K562 (cell line): ENCODE data around the gene RIPK4. TPM values are rescaled to one million over a fixed set of nuclear protein-coding genes. Genes with fewer than 3 reads are reported as not detected.

ENCODE experiments used
- ATAC-seq: fragments of 200-7000 bp; cut with Tn5 transposase; 3 replicates; pipeline ENCODE4 v1.9.1; 2020; ENCODE audit warnings: moderate library complexity
- BruUV-seq: library from RNA; stranded (reverse); fragments of 400-500 nt; replicated peaks from 2 replicates; lab custom pipeline; 2021; lab: Mats Ljungman, UMichigan
- CTCF ChIA-PET: fragments of 300-600 bp; formaldehyde crosslinking; extraction: SDS; loops from one replicate; lab custom pipeline; 2021; ENCODE audit warnings: low intra/inter-chr PET ratio; lab: Yijun Ruan, JAX
- POLR2A ChIA-PET: fragments of 300-600, 350-650 bp; sonication (Branson Sonifier 250); formaldehyde crosslinking; extraction: SDS; loops from one replicate; lab custom pipeline; 2021; ENCODE audit warnings: antibody characterized with exemption, inconsistent platforms; lab: Yijun Ruan, JAX
- DNase-seq, 4 experiments: peaks; one replicate each; pipeline versions ENCODE4 v3.0.0 to v3.0.0-alpha.2; 2011 to 2018; ENCODE audit warnings: low spot score in 3 of 4, mixed read lengths in 3 of 4; ENCODE audit errors: extremely low read depth in 1 of 4
- FAIRE-seq: peaks from 2 replicates; lab custom pipeline; 2011; peaks lifted over from hg19 to GRCh38; lab: Jason Lieb, UNC
- H2AFZ ChIP-seq: 2 replicates; pipeline ENCODE4 v1.6.0; 2011; ENCODE audit warnings: low read depth, low read length, control low read depth, inconsistent platforms
- H3K27ac ChIP-seq: fragments of 200-600 bp; 3 replicates; pipeline ENCODE4 v1.8.0; 2011; ENCODE audit warnings: low read depth, mild to moderate bottlenecking, control low read depth, inconsistent platforms, low read length, moderate library complexity, mixed read lengths; ENCODE audit errors: extremely low read depth
- H3K27me3 ChIP-seq, 2 experiments: fragments of 300-600 bp in 1 of 2; 2 replicates in 1 of 2; 3 replicates in 1 of 2; pipeline versions ENCODE4 v1.6.0 to v1.8.0; 2011; ENCODE audit warnings: inconsistent platforms in 2 of 2, low read length in 2 of 2, mild to moderate bottlenecking in 1 of 2, mixed read lengths in 1 of 2, moderate library complexity in 1 of 2; ENCODE audit not compliant: control insufficient read depth in 2 of 2, insufficient read depth in 2 of 2
- H3K36me3 ChIP-seq: fragments of 300-600 bp; 3 replicates; pipeline ENCODE4 v1.8.0; 2011; ENCODE audit warnings: mild to moderate bottlenecking, low read length, inconsistent platforms; ENCODE audit not compliant: control insufficient read depth, insufficient read depth
- H3K4me1 ChIP-seq, 2 experiments: fragments of 200-600 bp in 1 of 2; replicated peaks in 1 of 2; 2 replicates in 1 of 2; 3 replicates in 1 of 2; pipeline versions ENCODE4 v1.5.1 to v1.8.0; 2011; ENCODE audit warnings: inconsistent platforms in 2 of 2, low read length in 2 of 2, mild to moderate bottlenecking in 1 of 2, mixed read lengths in 1 of 2, moderate library complexity in 1 of 2; ENCODE audit not compliant: control insufficient read depth in 2 of 2, insufficient read depth in 2 of 2
- H3K4me2 ChIP-seq: 2 replicates; pipeline ENCODE4 v1.6.1; 2011; ENCODE audit warnings: low read length, control low read depth, inconsistent platforms, mixed read lengths; ENCODE audit not compliant: insufficient read depth
- H3K4me3 ChIP-seq: fragments of 200-600 bp; sonication (generic), shearing (Covaris generic); 2 replicates; pipeline ENCODE4 v1.5.1; 2016; ENCODE audit warnings: control low read depth, inconsistent platforms
- H3K79me2 ChIP-seq: fragments of 200-600 bp; 3 replicates; pipeline ENCODE4 v1.8.0; 2011; ENCODE audit warnings: low read length, inconsistent platforms; ENCODE audit not compliant: control insufficient read depth, insufficient read depth
- H3K9ac ChIP-seq, 2 experiments: 2 replicates each; pipeline versions ENCODE4 v1.6.0 to v1.6.1; 2011; ENCODE audit warnings: low read depth in 2 of 2, low read length in 2 of 2, control low read depth in 1 of 2, inconsistent platforms in 1 of 2, mild to moderate bottlenecking in 1 of 2, mixed read lengths in 1 of 2; ENCODE audit not compliant: insufficient read depth in 1 of 2
- H3K9me1 ChIP-seq: one replicate; pipeline ENCODE4 v1.6.0; 2011; ENCODE audit warnings: inconsistent platforms, mild to moderate bottlenecking, low read length, moderate library complexity; ENCODE audit not compliant: control insufficient read depth, insufficient read depth
- H3K9me3 ChIP-seq: replicated peaks from 2 replicates; pipeline ENCODE4 v1.5.1; 2011; ENCODE audit warnings: low read depth, low read length, inconsistent platforms; ENCODE audit not compliant: control insufficient read depth, insufficient read depth
- H4K20me1 ChIP-seq: replicated peaks from 2 replicates; pipeline ENCODE4 v1.6.1; 2011; ENCODE audit warnings: low read length, inconsistent platforms, mixed read lengths; ENCODE audit not compliant: control insufficient read depth, insufficient read depth
- ARNT ChIP-seq, 2 experiments: fragments of 450-650 bp; IDR thresholded peaks; 2 replicates each; pipeline ENCODE4 v1.6.1; 2016; ENCODE audit warnings: mild to moderate bottlenecking in 1 of 2
- BRD9 ChIP-seq: fragments of 450-650 bp; IDR thresholded peaks from 2 replicates; pipeline ENCODE4 v1.6.1; 2018; ENCODE audit warnings: low read depth; ENCODE audit not compliant: partially characterized antibody
- CC2D1A ChIP-seq: fragments of 450-650 bp; IDR thresholded peaks from 2 replicates; pipeline ENCODE4 v1.6.1; 2017; ENCODE audit warnings: mild to moderate bottlenecking
- EGR1 ChIP-seq: fragments of 450-650 bp; conservative IDR thresholded peaks from 2 replicates; pipeline ENCODE4 v1.6.1; 2017; ENCODE audit warnings: mild to moderate bottlenecking
- FOXJ3 ChIP-seq: sonication (generic); formaldehyde crosslinking; IDR thresholded peaks from 2 replicates; pipeline ENCODE4 v1.4.0; 2020; ENCODE audit warnings: mild to moderate bottlenecking, missing genetic modification reagents
- MAFF ChIP-seq: IDR thresholded peaks from 2 replicates; pipeline ENCODE4 v1.6.1; 2012; ENCODE audit warnings: low read length, improper control_type of control experiment
- NBN ChIP-seq: fragments of 450-650 bp; IDR thresholded peaks from 2 replicates; pipeline ENCODE4 v1.6.1; 2016; ENCODE audit warnings: low read depth, mild to moderate bottlenecking
- NR2F6 ChIP-seq: fragments of 450-650 bp; formaldehyde crosslinking; IDR thresholded peaks from 2 replicates; pipeline ENCODE4 v1.4.0; 2020; ENCODE audit warnings: mild to moderate bottlenecking
- PHB ChIP-seq: fragments of 250-450 bp; sonication (Bioruptor Pico); IDR thresholded peaks from 2 replicates; pipeline ENCODE4 v1.5.0; 2021
- RB1 ChIP-seq: fragments of 450-650 bp; IDR thresholded peaks from 2 replicates; pipeline ENCODE4 v1.6.1; 2017; ENCODE audit warnings: low read depth, mild to moderate bottlenecking
- RBM39 ChIP-seq: fragments of 200-400 bp; formaldehyde crosslinking; optimal IDR thresholded peaks from 2 replicates; pipeline ENCODE3; 2018; ENCODE audit warnings: low read depth, low read length
- TSC22D4 ChIP-seq: fragments of 450-650 bp; IDR thresholded peaks from 2 replicates; pipeline ENCODE4 v1.6.1; 2016; ENCODE audit warnings: missing genetic modification characterization, missing biosample characterization, control low read depth
- ZNF12 ChIP-seq: sonication (generic); formaldehyde crosslinking; IDR thresholded peaks from 2 replicates; pipeline ENCODE4 v1.4.0; 2020; ENCODE audit warnings: mild to moderate bottlenecking, missing genetic modification reagents
- ZNF431 ChIP-seq: sonication (generic); formaldehyde crosslinking; IDR thresholded peaks from 2 replicates; pipeline ENCODE4 v1.8.0; 2022; ENCODE audit warnings: mild to moderate bottlenecking, missing genetic modification reagents
- WGBS: fragments of 100-300 bp; shearing (Covaris generic); methylation state at CpG from one replicate; pipeline ENCODE4 v1.1.6; 2016; ENCODE audit warnings: low coverage, mixed read lengths; ENCODE audit not compliant: insufficient coverage; ENCODE audit errors: missing lambda C conversion rate; 5-methylcytosine and 5-hydroxymethylcytosine counted together
- in situ Hi-C: fragments of 300-500 bp; cut with MboI; formaldehyde crosslinking; loops from 4 replicates; pipeline ENCODE4 v1.15.0; 2018; ENCODE audit warnings: inconsistent platforms, mixed read lengths
- intact Hi-C: fragments of 100-400 bp; cut with micrococcal nuclease; formaldehyde crosslinking; loops from 2 replicates; pipeline ENCODE4 v1.14.2; 2022
- polyA plus RNA-seq, 8 experiments: library from polyadenylated mRNA; depleted of rRNA in 4 of 8; stranded (reverse) in 5 of 8; unstranded in 3 of 8; fragments of >200 nt; fragmentation: Nextera tagmentation in 2 of 8; fragmentation: Illumina TruSeq in 1 of 8; extraction: Ambion mirVana in 2 of 8; extraction: Trizol in 1 of 8; gene quantifications; 2 replicates each; pipeline versions ENCODE4 v1.2.1 to v1.2.3, GENCODE V29; 2011 to 2014; ENCODE audit warnings: inconsistent platforms in 1 of 8, missing spikeins in 1 of 8
- total RNA-seq, 7 experiments: library from RNA; depleted of rRNA in 6 of 7; stranded (reverse); fragments of >200 nt in 6 of 7; fragmentation: Illumina TruSeq in 2 of 7; extraction: Trizol in 2 of 7; gene quantifications; 2 replicates each; pipeline versions ENCODE4 v1.2.1 to v1.2.3, GENCODE V29; 2011 to 2021; ENCODE audit warnings: low replicate concordance in 1 of 7
- TF ChIP-seq, protein P1 (sequence below), 3 experiments: fragments of 200-800 bp in 1 of 3; sonication (Bioruptor generic) in 1 of 3; sonication (generic) in 1 of 3; formaldehyde crosslinking in 1 of 3; IDR thresholded peaks; 2 replicates each; pipeline versions ENCODE4 v1.6.1 to v1.8.0; 2016 to 2022; ENCODE audit warnings: mild to moderate bottlenecking in 2 of 3, missing compliant biosample characterization in 2 of 3, missing genetic modification characterization in 2 of 3, missing genetic modification reagents in 1 of 3
- TF ChIP-seq, protein P2 (sequence below): fragments of 450-650 bp; IDR thresholded peaks from 2 replicates; pipeline ENCODE4 v1.6.1; 2016; ENCODE audit warnings: missing biosample characterization, missing genetic modification characterization
- TF ChIP-seq, protein P3 (sequence below): IDR thresholded peaks from 3 replicates; pipeline ENCODE4 v1.6.1; 2011; ENCODE audit warnings: borderline replicate concordance, mild to moderate bottlenecking, moderate library complexity; ENCODE audit not compliant: insufficient read length; ENCODE audit errors: extremely low read depth

Gene RIPK4
- total and polyA plus RNA-seq, 9 of the 15 experiments (the other 6 are each of a cell fraction or from before 2014, with no cell fraction given) = not detected

DNA sequence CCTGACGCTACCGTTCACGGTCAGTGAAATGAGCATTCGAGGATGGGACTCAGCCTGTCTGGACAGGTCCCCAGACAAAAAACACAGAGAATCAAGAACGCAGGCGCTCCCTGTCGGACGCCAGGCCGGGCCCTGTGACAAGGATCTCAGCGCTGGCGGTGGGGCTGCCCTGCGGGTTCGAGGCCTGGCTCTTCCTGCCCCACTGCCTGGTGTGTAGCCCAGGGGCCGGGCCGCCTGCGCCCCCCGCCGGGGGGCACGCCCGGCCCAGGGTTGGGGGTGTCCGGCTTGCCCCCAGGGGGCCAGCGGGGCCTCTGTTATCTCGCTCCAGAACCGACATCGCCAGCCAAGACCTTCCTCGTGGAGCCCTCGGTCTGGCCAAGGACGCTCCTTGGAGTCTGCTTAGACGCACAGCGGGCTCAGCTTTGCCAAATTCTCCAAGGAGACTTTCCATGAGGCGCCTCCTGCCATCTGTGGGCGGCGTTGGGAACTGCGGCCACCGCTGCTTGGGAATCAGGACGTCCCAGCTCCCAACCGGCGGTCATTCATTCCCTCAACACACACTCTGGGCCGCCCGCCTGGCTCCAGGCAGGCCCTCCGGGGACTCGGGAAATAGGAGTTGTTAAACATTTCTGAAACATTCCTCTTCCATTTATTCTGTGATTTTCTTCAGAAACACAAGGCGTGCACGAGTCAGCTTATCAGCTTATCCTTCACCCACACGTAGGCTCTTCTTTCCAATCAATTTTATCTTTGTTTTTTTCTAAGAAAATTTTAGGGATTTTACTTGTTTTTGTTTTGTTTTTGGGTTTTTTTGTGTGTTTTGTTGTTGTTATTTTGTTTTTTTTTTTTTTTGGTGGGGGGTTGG lies 11.3 kb upstream of the RIPK4 start (continued):
- TF ChIP-seq CC2D1A = no peak
- no peak for TF ChIP-seq ARNT (IDR thresholded peaks at IDR 0.05)
- TF ChIP-seq TSC22D4 (tag) = no peak
- no peak for TF ChIP-seq EGR1
- no peak for TF ChIP-seq NR2F6 (CRISPR knock-in tag)
- TF ChIP-seq BRD9 = no peak
- TF ChIP-seq ZNF12 (CRISPR knock-in tag) = no peak
- TF ChIP-seq, protein P1, sequence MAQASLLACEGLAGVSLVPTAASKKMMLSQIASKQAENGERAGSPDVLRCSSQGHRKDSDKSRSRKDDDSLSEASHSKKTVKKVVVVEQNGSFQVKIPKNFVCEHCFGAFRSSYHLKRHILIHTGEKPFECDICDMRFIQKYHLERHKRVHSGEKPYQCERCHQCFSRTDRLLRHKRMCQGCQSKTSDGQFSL (CRISPR knock-in tag; IDR thresholded peaks at IDR 0.05) = no peak
- TF ChIP-seq, protein P1 (tag; IDR thresholded peaks at IDR 0.05) = no peak
- peak; percentile 25; the same call in 1 of the 2 replicates for TF ChIP-seq RB1
- TF ChIP-seq, all 486 proteins: peak for 8

DNA sequence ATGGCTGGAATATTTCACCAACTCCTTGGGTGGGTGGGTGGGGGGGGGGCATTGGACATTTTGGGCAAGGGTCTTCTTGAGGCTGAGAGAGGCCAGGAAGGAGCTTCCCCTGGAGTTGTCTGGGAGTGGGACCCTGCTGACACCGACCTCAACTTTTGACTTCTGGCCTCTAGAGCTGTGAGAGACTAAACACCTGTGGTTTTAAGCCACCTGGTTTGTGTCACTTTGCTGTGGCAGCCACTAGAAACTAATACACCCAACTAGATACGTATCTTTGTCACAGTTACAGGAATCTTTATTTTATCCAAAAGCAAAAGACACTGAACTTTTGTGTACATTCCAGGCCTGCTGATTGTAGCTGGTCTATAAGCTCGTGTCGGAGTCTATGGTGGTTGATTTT lies 9.9 kb upstream of the RIPK4 start:
- no peak overlapping the region for H3K4me2 ChIP-seq
- no peaks in the 10 kb centered on the region for H3K9me1 ChIP-seq
- no peaks in the 10 kb centered on the region for H3K79me2 ChIP-seq
- no peaks in the 10 kb centered on the region for H3K36me3 ChIP-seq
- H3K4me3 ChIP-seq = no peak overlapping the region
- no TSS peak for BruUV-seq
- ChIA-PET CTCF (interaction anchor here (1.8 kb wide), 1 partner anchor 166 kb away, joined by 9 read pairs; no protein-coding TSS in a partner anchor), POLR2A (interaction anchor here (0.7 to 1.4 kb wide), 3 partner anchors 8 to 133 kb away, joined by 3 to 5 read pairs (median 3); no protein-coding TSS in a partner anchor)
- in situ Hi-C loops (no loop called here), intact Hi-C loops (loop anchor here (10.0 kb wide), 1 partner anchor 492 kb away; no protein-coding TSS in a partner anchor)
- no peak overlapping the region for H3K27ac ChIP-seq
- WGBS = 4% methylated on average over 4 of the region's 4 CpGs
- peaks cover 0 to 12% of the 10 kb centered on the region in 2 experiments; a peak in 2 of 5 replicates for H3K4me1 ChIP-seq
- H3K9ac ChIP-seq = no peak overlapping the region
- H3K9me3 ChIP-seq = no peaks in the 10 kb centered on the region
- no peak for ATAC-seq
- no peak for DNase-seq
- H4K20me1 ChIP-seq = 0 out of 2 replicates have a peak, but pooled peaks cover 5% of the 10 kb centered on the region
- H2AFZ ChIP-seq = no peak overlapping the region
- peaks cover 47 to 49% of the 10 kb centered on the region in 2 experiments for H3K27me3 ChIP-seq
- FAIRE-seq = no peak
- no peak for TF ChIP-seq NBN
- TF ChIP-seq PHB (CRISPR knock-in tag) = no peak
- TF ChIP-seq ZNF431 (CRISPR knock-in tag) = no peak
- TF ChIP-seq RBM39 = no peak
- TF ChIP-seq, protein P2, sequence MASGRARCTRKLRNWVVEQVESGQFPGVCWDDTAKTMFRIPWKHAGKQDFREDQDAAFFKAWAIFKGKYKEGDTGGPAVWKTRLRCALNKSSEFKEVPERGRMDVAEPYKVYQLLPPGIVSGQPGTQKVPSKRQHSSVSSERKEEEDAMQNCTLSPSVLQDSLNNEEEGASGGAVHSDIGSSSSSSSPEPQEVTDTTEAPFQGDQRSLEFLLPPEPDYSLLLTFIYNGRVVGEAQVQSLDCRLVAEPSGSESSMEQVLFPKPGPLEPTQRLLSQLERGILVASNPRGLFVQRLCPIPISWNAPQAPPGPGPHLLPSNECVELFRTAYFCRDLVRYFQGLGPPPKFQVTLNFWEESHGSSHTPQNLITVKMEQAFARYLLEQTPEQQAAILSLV (tag) = no peak
- TF ChIP-seq FOXJ3 (CRISPR knock-in tag) = no peak
- no peak for TF ChIP-seq MAFF
- TF ChIP-seq, protein P3, sequence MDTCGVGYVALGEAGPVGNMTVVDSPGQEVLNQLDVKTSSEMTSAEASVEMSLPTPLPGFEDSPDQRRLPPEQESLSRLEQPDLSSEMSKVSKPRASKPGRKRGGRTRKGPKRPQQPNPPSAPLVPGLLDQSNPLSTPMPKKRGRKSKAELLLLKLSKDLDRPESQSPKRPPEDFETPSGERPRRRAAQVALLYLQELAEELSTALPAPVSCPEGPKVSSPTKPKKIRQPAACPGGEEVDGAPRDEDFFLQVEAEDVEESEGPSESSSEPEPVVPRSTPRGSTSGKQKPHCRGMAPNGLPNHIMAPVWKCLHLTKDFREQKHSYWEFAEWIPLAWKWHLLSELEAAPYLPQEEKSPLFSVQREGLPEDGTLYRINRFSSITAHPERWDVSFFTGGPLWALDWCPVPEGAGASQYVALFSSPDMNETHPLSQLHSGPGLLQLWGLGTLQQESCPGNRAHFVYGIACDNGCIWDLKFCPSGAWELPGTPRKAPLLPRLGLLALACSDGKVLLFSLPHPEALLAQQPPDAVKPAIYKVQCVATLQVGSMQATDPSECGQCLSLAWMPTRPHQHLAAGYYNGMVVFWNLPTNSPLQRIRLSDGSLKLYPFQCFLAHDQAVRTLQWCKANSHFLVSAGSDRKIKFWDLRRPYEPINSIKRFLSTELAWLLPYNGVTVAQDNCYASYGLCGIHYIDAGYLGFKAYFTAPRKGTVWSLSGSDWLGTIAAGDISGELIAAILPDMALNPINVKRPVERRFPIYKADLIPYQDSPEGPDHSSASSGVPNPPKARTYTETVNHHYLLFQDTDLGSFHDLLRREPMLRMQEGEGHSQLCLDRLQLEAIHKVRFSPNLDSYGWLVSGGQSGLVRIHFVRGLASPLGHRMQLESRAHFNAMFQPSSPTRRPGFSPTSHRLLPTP = no peak
